Heart right ventricle (tissue), 16 donors: ENCODE results near the gene DNAH17. TPM values are rescaled to one million over a fixed set of nuclear protein-coding genes. Genes with fewer than 3 reads are reported as not detected.
A peak's percentile ranks its signal among the peaks of the same experiment; 100 is the strongest.

Source experiments
- ATAC-seq, 8 donors: fragments of 200-7000 bp; cut with Tn5 transposase; one replicate each; pipeline ENCODE4 v1.9.1; 2020; ENCODE audit warnings: mild to moderate bottlenecking in 8 of 8, moderate library complexity in 8 of 8, moderate number of reproducible peaks in 1 of 8
- DNase-seq, 2 donors: peaks; one replicate each; pipeline ENCODE4 v3.0.0-alpha.2; 2020
- H3K27ac ChIP-seq, 10 donors: fragments of 200-600 bp; sonication (generic) in 2 of 10; one replicate each; pipeline versions ENCODE4 v1.5.0 to v1.8.0; 2020 to 2022; ENCODE audit warnings: mild to moderate bottlenecking in 3 of 10
- H3K27me3 ChIP-seq, 7 donors: fragments of 200-600 bp; one replicate each; pipeline ENCODE4 v1.8.0; 2021 to 2022; ENCODE audit warnings: mild to moderate bottlenecking in 2 of 7
- H3K36me3 ChIP-seq, 9 donors: fragments of 200-600 bp; sonication (generic) in 1 of 9; one replicate each; pipeline versions ENCODE4 v1.5.0 to v1.8.0; 2020 to 2022; ENCODE audit warnings: mild to moderate bottlenecking in 2 of 9
- H3K4me1 ChIP-seq, 9 donors: fragments of 200-600 bp; sonication (generic) in 1 of 9; one replicate each; pipeline versions ENCODE4 v1.5.0 to v1.8.0; 2020 to 2022; ENCODE audit warnings: mild to moderate bottlenecking in 4 of 9
- H3K4me3 ChIP-seq, 10 donors: fragments of 200-600 bp; sonication (generic) in 2 of 10; one replicate each; pipeline versions ENCODE4 v1.5.0 to v1.8.0; 2020 to 2022; ENCODE audit warnings: mild to moderate bottlenecking in 7 of 10, moderate library complexity in 2 of 10
- H3K9me3 ChIP-seq, 11 donors: fragments of 200-600 bp in 10 of 11; sonication (generic) in 2 of 11; one replicate each; pipeline versions ENCODE4 v1.5.0 to v1.8.0; 2013 to 2022; ENCODE audit warnings: mild to moderate bottlenecking in 2 of 11, control low read depth in 1 of 11, moderate library complexity in 1 of 11
- CTCF ChIP-seq, 9 donors: fragments of 200-600 bp; sonication (generic) in 2 of 9; IDR thresholded peaks; one replicate each; pipeline versions ENCODE4 v1.5.0 to v1.8.0; 2021 to 2022; ENCODE audit warnings: antibody characterized with exemption in 9 of 9, mild to moderate bottlenecking in 5 of 9, moderate library complexity in 1 of 9
- WGBS, 2 donors: extraction: QIAGEN DNeasy Blood & Tissue Kit; methylation state at CpG; one replicate each; pipeline ENCODE4 v1.1.7; 2013; ENCODE audit warnings: inconsistent platforms in 1 of 2; 5-methylcytosine and 5-hydroxymethylcytosine counted together
- intact Hi-C, 10 donors: fragments of 100-400 bp; cut with DNase I; formaldehyde crosslinking; loops; one replicate each; pipeline versions ENCODE4 v1.11.1 to v1.14.2; 2022
- polyA plus RNA-seq, 2 donors: library from polyadenylated mRNA; stranded (reverse); fragments of 200-250 nt; gene quantifications; one replicate each; pipeline ENCODE4 v1.2.3, GENCODE V29; 2013
- total RNA-seq, 10 donors: library from RNA; stranded (reverse); fragmentation: NEBNext Ultra II Directional in 3 of 10; extraction: Animal tissue kit (Norgen Biotek cat#: 25700) in 3 of 10; gene quantifications; one replicate each; pipeline versions ENCODE4 v1.2.1 to v1.2.4, GENCODE V29; 2021 to 2023
- donor health status: Arrhythmogenic right ventricular cardiomyopathy.
- donor health status: ischemic (EF 13 %, LVEDD 7.1; RV severe dilation, severe dysfunction).
- donor health status: healthy with polysubstance abuse.
- donor health status: DM: no; HTN: yes; CAD: no.
- donor health status: DM: no; HTN: no; CAD: no.
- donor health status: ischemic (EF 25% LVEDD 6.9; RV normal size, moderate dysfunction).
- donor health status: ischemic (EF 25% LVEDD 5.7; RV mildly dilated, moderate dysfunction).
- donor health status: healthy.
- donor health status: DM: yes; HTN: yes; CAD: no.
- donor health status: Ischemic cardiomyopathy.
- donor health status: ischemic (EF 35%, LVEDD 5.7; RV mildly dilated, moderate dysfunction).
- donor health status: nonischemic (EF 11% LVEDD 7.7; RV severe dilation, severe dysfunction).
- donor health status: DM: yes; HTN: yes; CAD: no.
- donor health status: PGD.
- donor health status: ischemic (EF 29% LVEDD 5.4; RV normal size, mild dysfunction).
- donor health status: nonischemic (EF 23%, LVEDD 6.1; RV moderate dilation, normal function).

DNAH17 gene
- total and polyA plus RNA-seq, 12 donors, result 0.05 to 0.30 (median 0.09) TPM; not detected in 4

DNA sequence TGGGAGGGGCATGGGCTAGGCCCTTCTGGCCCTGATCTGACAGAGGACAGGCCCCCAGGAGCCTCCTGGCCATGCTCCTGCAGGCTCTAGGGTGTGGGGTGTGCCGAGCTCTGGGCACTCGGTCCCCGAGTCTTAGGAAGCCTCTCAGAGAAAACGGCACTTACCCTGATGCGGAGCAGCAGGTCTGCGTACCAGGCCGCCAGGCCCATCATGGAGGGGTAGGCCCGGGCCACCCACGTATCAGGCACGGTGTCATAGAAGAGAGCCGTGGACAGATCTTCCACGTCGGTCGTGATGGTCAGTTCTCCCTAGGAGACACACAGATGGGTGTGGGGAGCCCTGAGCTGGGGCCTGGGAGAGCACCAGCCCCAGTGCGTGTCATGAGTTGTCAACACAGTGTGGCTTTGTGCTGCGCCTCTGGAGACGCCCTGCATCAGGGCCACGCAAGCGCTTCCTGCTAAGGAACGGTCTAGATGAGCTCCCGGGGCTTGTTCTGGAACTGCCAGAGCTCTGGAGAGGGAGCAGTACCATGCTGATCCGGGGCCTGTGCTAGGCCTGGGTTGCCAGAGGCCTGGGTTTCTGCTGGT is 150.8 kb downstream of the DNAH17 start:
- H3K27me3 ChIP-seq, result no peaks in the 10 kb centered on the region
- no peak overlapping the region for H3K4me3 ChIP-seq
- intact Hi-C loops, result no loop called here
- 88 to 89% methylated on average over 22 of the region's 22 CpGs for WGBS, 2 donors
- no peak for TF ChIP-seq CTCF (IDR thresholded peaks at IDR 0.05)
- no peak overlapping the region for H3K27ac ChIP-seq
- no peaks in the 10 kb centered on the region for H3K9me3 ChIP-seq
- DNase-seq, result no peak
- H3K4me1 ChIP-seq, result peaks cover 4 to 15% (median 9%) of the 10 kb centered on the region in 9 donors
- ATAC-seq, result peak in 1 of 8 donors; percentile 2
- H3K36me3 ChIP-seq, result peaks cover 0 to 87% (median 25%) of the 10 kb centered on the region in 9 donors

GRCh38 chr17:78425429-78425828 is 151.8 kb downstream of the DNAH17 start:
- ATAC-seq (no peak), DNase-seq (no peak)
- Histone ChIP-seq H3K27me3 (no peaks in the 10 kb centered on the region), H3K27ac (no peak overlapping the region), H3K36me3 (peaks cover 0 to 97% (median 25%) of the 10 kb centered on the region in 9 donors), H3K4me1 (peaks cover 7 to 25% (median 16%) of the 10 kb centered on the region in 9 donors), H3K4me3 (no peak overlapping the region), H3K9me3 (no peaks in the 10 kb centered on the region)
- TF ChIP-seq CTCF (IDR thresholded peaks at IDR 0.05), result no peak
- intact Hi-C loops, result no loop called here
- 85 to 87% methylated on average over 17 of the region's 17 CpGs for WGBS, 2 donors

GRCh38 chr17:78423961-78424675 is 153.1 kb downstream of the DNAH17 start:
- ATAC-seq (no peak), DNase-seq (no peak)
- H3K36me3 ChIP-seq, result peaks cover 0 to 98% (median 30%) of the 10 kb centered on the region in 9 donors
- no peak overlapping the region for H3K4me3 ChIP-seq
- H3K27ac ChIP-seq, result no peak overlapping the region
- 75 to 83% methylated on average over 18 of the region's 18 CpGs for WGBS, 2 donors
- intact Hi-C loops, result loop anchor here (2.0 to 5.0 kb wide), 9 partner anchors 62 to 312 kb away; partner anchors contain the start of gene SOCS3 (in 5 of the 10)
- no peaks in the 10 kb centered on the region for H3K9me3 ChIP-seq
- H3K27me3 ChIP-seq, result no peaks in the 10 kb centered on the region
- TF ChIP-seq CTCF (IDR thresholded peaks at IDR 0.05), result no peak
- peaks cover 15 to 38% (median 28%) of the 10 kb centered on the region in 9 donors for H3K4me1 ChIP-seq

DNA sequence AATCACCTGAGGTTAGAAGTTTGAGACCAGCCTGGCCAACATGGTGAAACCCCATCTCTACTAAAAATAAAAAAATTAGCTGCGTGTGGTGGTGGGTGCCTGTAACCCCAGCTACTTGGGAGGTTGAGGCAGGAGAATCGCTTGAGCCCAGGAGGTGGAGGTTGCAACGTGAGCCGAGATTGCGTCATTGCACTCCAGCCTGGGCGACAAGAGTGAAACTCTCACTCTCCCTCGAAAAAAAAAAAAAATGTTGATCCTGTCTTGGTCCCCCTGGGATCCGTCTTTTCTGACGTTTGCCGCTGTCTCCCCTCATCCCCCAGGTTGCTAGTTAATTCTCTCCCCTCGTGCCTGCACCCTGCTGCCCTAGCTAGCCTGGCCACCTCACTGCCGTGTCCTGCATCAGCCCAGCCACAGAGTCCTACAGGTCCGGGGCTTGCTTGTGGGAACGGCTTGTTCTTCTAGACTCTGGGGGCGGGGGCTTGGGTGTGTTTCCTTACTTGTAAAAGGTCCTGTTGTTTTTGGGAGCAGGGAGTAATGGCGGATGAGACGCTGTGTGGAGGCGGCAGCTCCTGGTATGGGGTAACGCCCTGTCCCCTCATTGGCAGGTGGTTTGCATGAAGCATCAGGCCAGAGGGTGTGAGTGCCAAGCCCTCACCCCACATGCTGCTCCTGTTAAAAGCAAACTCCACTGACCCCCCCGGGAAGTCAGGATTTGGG is 154.2 kb downstream of the DNAH17 start:
- no peak overlapping the region for H3K27ac ChIP-seq
- H3K27me3 ChIP-seq, result no peaks in the 10 kb centered on the region
- DNase-seq (no peak), ATAC-seq (no peak)
- intact Hi-C loops, result loop anchor here (1.0 to 5.0 kb wide), 12 partner anchors 61 to 311 kb away; partner anchors contain the start of gene SOCS3 (in 6 of the 10)
- H3K4me3 ChIP-seq, result no peak overlapping the region
- H3K9me3 ChIP-seq, result no peaks in the 10 kb centered on the region
- WGBS, 2 donors, result 88 to 94% methylated on average over 20 of the region's 20 CpGs
- TF ChIP-seq CTCF (IDR thresholded peaks at IDR 0.05), result no peak
- peaks cover 0 to 94% (median 30%) of the 10 kb centered on the region in 9 donors for H3K36me3 ChIP-seq
- H3K4me1 ChIP-seq, result peaks cover 15 to 49% (median 38%) of the 10 kb centered on the region in 9 donors
